Tibial nerve (tissue), 4 donors: ENCODE measurements around the gene MOV10L1. TPM values are rescaled to one million over a fixed set of nuclear protein-coding genes. Genes with fewer than 3 reads are reported as not detected.

Source experiments
- DNase-seq, 2 donors: peaks; one replicate each; pipeline ENCODE4 v3.0.0-alpha.2; 2019; ENCODE audit warnings: low spot score in 2 of 2
- H3K27ac ChIP-seq, 4 donors: fragments of 200-600 bp; sonication (generic) in 3 of 4; one replicate each; pipeline ENCODE4 v1.5.1; 2017 to 2019; ENCODE audit warnings: mild to moderate bottlenecking in 1 of 4
- H3K27me3 ChIP-seq, 2 donors: fragments of 200-600 bp; sonication (generic) in 1 of 2; one replicate each; pipeline versions ENCODE4 v1.5.1 to v1.6.0; 2017 to 2019
- H3K36me3 ChIP-seq, 3 donors: fragments of 200-600 bp; sonication (generic); one replicate each; pipeline ENCODE4 v1.5.1; 2018 to 2019
- H3K4me1 ChIP-seq, 4 donors: fragments of 200-600 bp; sonication (generic) in 3 of 4; one replicate each; pipeline ENCODE4 v1.5.1; 2017 to 2019
- H3K4me3 ChIP-seq, 4 donors: fragments of 200-600 bp; sonication (generic) in 3 of 4; one replicate each; pipeline ENCODE4 v1.5.1; 2017 to 2019; ENCODE audit warnings: mild to moderate bottlenecking in 1 of 4, moderate library complexity in 1 of 4
- H3K9me3 ChIP-seq, 4 donors: fragments of 200-600 bp; sonication (generic) in 3 of 4; one replicate each; pipeline ENCODE4 v1.5.1; 2017 to 2019
- CTCF ChIP-seq, 5 experiments: fragments of 200-600 bp in 3 of 5; fragments of 450-650 bp in 2 of 5; sonication (generic) in 3 of 5; IDR thresholded peaks; one replicate each; pipeline ENCODE4 v1.5.1; 2016 to 2019; ENCODE audit warnings: antibody characterized with exemption in 5 of 5, mild to moderate bottlenecking in 3 of 5, moderate library complexity in 2 of 5
- EP300 ChIP-seq, 2 donors: sonication (generic); formaldehyde crosslinking; IDR thresholded peaks; one replicate each; pipeline ENCODE4 v1.6.1; 2017; ENCODE audit warnings: antibody characterized with exemption in 2 of 2, mild to moderate bottlenecking in 1 of 2
- POLR2A ChIP-seq, 2 donors: fragments of 450-650 bp; IDR thresholded peaks; one replicate each; pipeline ENCODE4 v1.6.1; 2017; ENCODE audit warnings: antibody characterized with exemption in 2 of 2, mild to moderate bottlenecking in 2 of 2, moderate library complexity in 2 of 2
- WGBS, 2 donors: methylation state at CpG; one replicate each; pipeline ENCODE4 v1.1.5; 2018; 5-methylcytosine and 5-hydroxymethylcytosine counted together
- total RNA-seq, 4 donors: library from RNA; depleted of rRNA; stranded (reverse); fragments of >200 nt; gene quantifications; one replicate each; pipeline ENCODE4 v1.1.0, GENCODE V29; 2016

Gene MOV10L1
- total RNA-seq, 4 donors from 2014 or later: 1.0 to 3.7 (median 2.6) TPM

GRCh38 chr22:50087646-50088045 lies 2.2 kb upstream of the MOV10L1 start:
- Histone ChIP-seq H3K36me3 (no peaks in the 10 kb centered on the region), H3K9me3 (peaks cover 0 to 10% (median 0%) of the 10 kb centered on the region in 4 donors), H3K27ac (no peak overlapping the region), H3K27me3 (peaks cover 0 to 52% of the 10 kb centered on the region in 2 donors), H3K4me1 (peaks cover 0 to 9% (median 2%) of the 10 kb centered on the region in 4 donors), H3K4me3 (no peak overlapping the region)
- DNase-seq: no peak
- WGBS, 2 donors: 83 to 90% methylated on average over 11 to 12 of the region's 12 CpGs
- TF ChIP-seq POLR2A (IDR thresholded peaks at IDR 0.05): no peak

- DNase-seq: no peak
- 96 to 97% methylated on average over 12 of the region's 12 CpGs for WGBS, 2 donors
- peaks cover 0 to 9% (median 2%) of the 10 kb centered on the region in 4 donors for H3K4me1 ChIP-seq
- H3K4me3 ChIP-seq: no peak overlapping the region
- H3K27ac ChIP-seq: no peak overlapping the region
- H3K27me3 ChIP-seq: peaks cover 0 to 52% of the 10 kb centered on the region in 2 donors
- TF ChIP-seq POLR2A (IDR thresholded peaks at IDR 0.05) (no peak), EP300 (IDR thresholded peaks at IDR 0.05) (no peak), CTCF (IDR thresholded peaks at IDR 0.05) (no peak)
- peaks cover 0 to 10% (median 0%) of the 10 kb centered on the region in 4 donors for H3K9me3 ChIP-seq
- no peaks in the 10 kb centered on the region for H3K36me3 ChIP-seq
These were observed 1.7 kb upstream of the MOV10L1 start for GRCh38 chr22:50088096-50088495.

GRCh38 chr22:50089231-50089630 lies 575 bp upstream of the MOV10L1 start:
- 75 to 76% methylated on average over 11 of the region's 11 CpGs for WGBS, 2 donors
- DNase-seq: no peak

GRCh38 chr22:50090412-50090714 lies 557 bp downstream of the MOV10L1 start:
- DNase-seq: no peak
- peaks cover 0 to 35% of the 10 kb centered on the region in 2 donors for H3K27me3 ChIP-seq
- peaks cover 0 to 10% (median 0%) of the 10 kb centered on the region in 4 donors for H3K9me3 ChIP-seq
- no peak overlapping the region for H3K27ac ChIP-seq
- no peak overlapping the region for H3K4me3 ChIP-seq
- TF ChIP-seq CTCF (IDR thresholded peaks at IDR 0.05) (no peak), POLR2A (IDR thresholded peaks at IDR 0.05) (no peak), EP300 (IDR thresholded peaks at IDR 0.05) (no peak)
- H3K4me1 ChIP-seq: peaks cover 0 to 4% (median 0%) of the 10 kb centered on the region in 4 donors
- 91 to 92% methylated on average over 22 of the region's 22 CpGs for WGBS, 2 donors
- H3K36me3 ChIP-seq: no peaks in the 10 kb centered on the region

More at GRCh38 chr22:50089231-50089630, 575 bp upstream of the MOV10L1 start:
- no peak overlapping the region for H3K27ac ChIP-seq
- H3K27me3 ChIP-seq: peaks cover 0 to 41% of the 10 kb centered on the region in 2 donors
- no peaks in the 10 kb centered on the region for H3K36me3 ChIP-seq
- TF ChIP-seq CTCF (IDR thresholded peaks at IDR 0.05) (no peak), EP300 (IDR thresholded peaks at IDR 0.05) (no peak), POLR2A (IDR thresholded peaks at IDR 0.05) (no peak)
- H3K4me1 ChIP-seq: peaks cover 0 to 8% (median 2%) of the 10 kb centered on the region in 4 donors
- peaks cover 0 to 10% (median 0%) of the 10 kb centered on the region in 4 donors for H3K9me3 ChIP-seq
- H3K4me3 ChIP-seq: no peak overlapping the region

- WGBS, 2 donors: 50 to 63% methylated on average over 24 to 29 of the region's 29 CpGs
- no peak overlapping the region for H3K27ac ChIP-seq
- H3K4me1 ChIP-seq: peaks cover 0 to 4% (median 0%) of the 10 kb centered on the region in 4 donors
- peaks cover 0 to 35% of the 10 kb centered on the region in 2 donors for H3K27me3 ChIP-seq
- no peak for DNase-seq
- H3K36me3 ChIP-seq: no peaks in the 10 kb centered on the region
- TF ChIP-seq CTCF (IDR thresholded peaks at IDR 0.05) (no peak), POLR2A (IDR thresholded peaks at IDR 0.05) (no peak), EP300 (IDR thresholded peaks at IDR 0.05) (no peak)
- H3K9me3 ChIP-seq: peaks cover 0 to 10% (median 0%) of the 10 kb centered on the region in 4 donors
- no peak overlapping the region for H3K4me3 ChIP-seq
These were observed 1.4 kb downstream of the MOV10L1 start for GRCh38 chr22:50091092-50091768.
